HG03520 (cell line): Measurements from ENCODE around the gene RABL6.
"Not testable (repeated sequence)": the region's sequence is repeated elsewhere in the genome, so short reads cannot be mapped to it uniquely, and the experiment has no call there.

ENCODE experiments used
- ATAC-seq: cut with Tn5 transposase; IDR thresholded peaks from one replicate; pipeline ENCODE4 v1.9.1; 2021; ENCODE audit warnings: mild to moderate bottlenecking, moderate library complexity; ENCODE audit not compliant: unreplicated experiment

Gene RABL6

GRCh38 chr9:136856079-136856476 is 48.3 kb downstream of the RABL6 start:
- ATAC-seq: no peak

GRCh38 chr9:136856541-136857141 is 48.9 kb downstream of the RABL6 start:
- no peak for ATAC-seq

GRCh38 chr9:136857166-136857565 is 49.4 kb downstream of the RABL6 start:
- no peak for ATAC-seq

GRCh38 chr9:136857581-136858412 is 50.0 kb downstream of the RABL6 start:
- no peak for ATAC-seq

GRCh38 chr9:136858452-136858843 is 50.7 kb downstream of the RABL6 start:
- no peak for ATAC-seq

- ATAC-seq: no peak
Observed at GRCh38 chr9:136858844-136859757, 51.4 kb downstream of the RABL6 start.

DNA sequence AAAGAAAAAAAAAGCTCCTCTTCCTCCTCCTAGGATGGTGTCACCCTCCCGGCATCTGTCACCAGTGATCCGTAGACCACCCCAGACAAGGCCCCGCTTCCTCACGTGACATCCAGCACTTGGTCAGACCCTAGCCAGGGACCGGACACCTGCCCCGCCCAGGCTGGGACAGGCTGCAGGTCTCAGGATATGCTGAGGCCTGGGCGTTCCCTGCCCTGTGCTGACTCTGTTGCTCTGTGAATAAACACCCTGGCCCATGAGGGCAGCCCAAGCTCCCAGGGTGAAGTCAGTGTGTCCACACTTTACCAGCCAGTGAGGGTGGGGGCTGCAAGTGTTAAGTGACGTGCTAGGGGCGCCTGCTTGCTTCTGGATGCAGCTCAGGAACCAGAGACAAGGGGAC is 52.8 kb downstream of the RABL6 start:
- no peak for ATAC-seq

GRCh38 chr9:136860933-136861873 is 53.5 kb downstream of the RABL6 start:
- ATAC-seq: no peak

- ATAC-seq: no peak
Observed at GRCh38 chr9:136861874-136862457, 54.2 kb downstream of the RABL6 start.

DNA sequence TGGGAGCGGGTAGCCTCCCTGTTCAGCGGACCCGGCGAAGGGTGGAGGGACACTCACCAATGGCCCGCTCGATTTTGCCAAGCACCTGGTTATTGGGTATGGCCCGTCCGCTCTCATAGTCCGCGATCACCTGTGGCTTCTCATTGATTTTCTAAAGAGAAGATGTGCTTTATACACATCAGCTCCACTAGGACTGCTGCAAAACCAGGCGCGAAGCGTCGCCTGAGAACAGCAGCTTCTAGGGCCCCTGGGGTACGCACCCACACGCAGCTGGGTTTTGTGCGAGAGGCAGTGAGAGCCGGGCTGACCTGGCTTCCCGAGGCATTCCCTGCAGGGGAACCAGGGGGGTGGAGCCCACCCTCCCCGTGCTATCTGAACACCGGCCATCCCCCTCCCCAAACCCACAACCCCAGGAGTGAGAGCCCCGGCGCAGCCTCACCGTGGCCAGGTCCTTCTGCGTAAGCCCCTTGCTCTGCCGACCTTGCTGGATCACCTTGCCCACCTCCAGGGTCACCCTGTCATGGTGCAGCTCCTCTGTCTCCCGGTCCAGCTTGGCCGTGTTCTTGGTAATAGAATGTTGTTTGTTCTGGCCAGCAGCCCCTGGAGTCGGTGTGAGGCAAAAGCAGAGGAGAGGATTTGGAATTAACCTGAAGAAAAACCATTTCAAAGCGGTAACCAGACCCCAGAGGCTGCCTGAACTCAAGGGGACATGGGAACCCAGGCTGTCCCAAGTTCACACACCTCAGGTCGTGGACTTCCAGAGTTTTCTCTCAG is 55.3 kb downstream of the RABL6 start:
- ATAC-seq: no peak

DNA sequence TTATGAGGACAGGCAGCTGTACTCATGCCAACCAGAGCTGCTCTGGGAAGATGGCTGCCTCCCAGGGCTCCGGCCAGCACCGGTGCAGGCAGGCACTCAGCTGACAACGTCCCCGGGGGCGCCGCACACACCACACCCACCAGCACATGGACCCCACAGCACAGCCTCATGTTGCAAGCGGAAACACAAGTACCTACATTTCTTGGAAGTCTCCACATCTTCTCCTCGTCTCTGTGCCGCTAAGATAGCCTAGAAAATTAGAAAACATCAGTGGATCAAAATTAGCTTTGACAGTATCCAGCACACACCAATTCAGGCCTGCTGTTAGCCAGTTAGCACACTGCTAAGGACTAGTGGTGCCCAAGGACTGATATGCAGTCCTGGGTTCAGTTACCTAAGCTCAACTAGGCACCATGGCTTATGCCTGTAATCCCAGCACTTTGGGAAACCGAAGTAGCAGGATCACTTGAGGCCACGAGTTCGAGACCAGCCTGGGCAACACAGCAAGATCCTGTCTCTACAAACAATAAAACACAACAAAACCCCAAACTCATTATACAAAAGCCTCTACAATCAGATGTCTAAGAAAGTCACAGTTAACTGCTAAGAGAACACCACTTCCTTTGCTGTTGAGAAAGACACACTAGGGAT is 56.0 kb downstream of the RABL6 start:
- ATAC-seq: no peak

DNA sequence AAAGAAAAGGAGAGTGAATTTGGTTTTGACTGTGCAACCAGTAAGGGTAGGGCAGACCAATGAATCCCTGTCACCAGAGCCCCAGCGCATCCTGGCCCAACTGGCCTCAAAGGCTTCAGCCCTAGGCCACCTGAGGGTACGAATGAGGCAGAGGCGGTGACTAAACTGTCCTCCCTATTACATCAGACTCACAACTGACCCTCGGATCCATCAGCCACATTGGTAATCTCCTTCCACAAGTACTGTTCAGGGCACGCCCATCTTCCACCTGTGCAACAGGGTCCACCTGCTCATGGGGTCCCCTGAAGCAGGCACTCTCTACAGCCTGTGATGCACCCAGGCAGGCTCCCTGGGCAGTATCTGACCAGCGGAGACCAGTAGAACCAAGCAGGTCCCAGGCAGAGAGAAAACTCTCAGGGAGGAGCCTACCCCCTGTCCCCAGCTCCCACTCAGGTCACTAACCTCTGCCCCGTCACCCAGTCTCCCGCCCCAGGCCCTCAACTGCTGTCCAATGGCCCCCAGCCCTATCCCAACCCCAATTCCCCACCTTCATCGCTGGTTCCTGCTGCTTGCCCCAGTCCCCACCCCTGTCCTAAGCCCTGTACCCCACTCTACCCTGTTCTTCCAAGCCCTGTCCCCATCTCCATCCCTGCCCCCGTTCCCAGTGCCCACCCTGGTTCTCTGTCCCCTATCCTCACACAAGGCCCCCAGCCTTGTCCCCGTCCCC is 57.5 kb downstream of the RABL6 start:
- ATAC-seq: no peak

GRCh38 chr9:136865768-136866103 is 58.0 kb downstream of the RABL6 start:
- ATAC-seq: no peak

- not testable (repeated sequence) for ATAC-seq
Observed at GRCh38 chr9:136866898-136867421, 59.2 kb downstream of the RABL6 start.

DNA sequence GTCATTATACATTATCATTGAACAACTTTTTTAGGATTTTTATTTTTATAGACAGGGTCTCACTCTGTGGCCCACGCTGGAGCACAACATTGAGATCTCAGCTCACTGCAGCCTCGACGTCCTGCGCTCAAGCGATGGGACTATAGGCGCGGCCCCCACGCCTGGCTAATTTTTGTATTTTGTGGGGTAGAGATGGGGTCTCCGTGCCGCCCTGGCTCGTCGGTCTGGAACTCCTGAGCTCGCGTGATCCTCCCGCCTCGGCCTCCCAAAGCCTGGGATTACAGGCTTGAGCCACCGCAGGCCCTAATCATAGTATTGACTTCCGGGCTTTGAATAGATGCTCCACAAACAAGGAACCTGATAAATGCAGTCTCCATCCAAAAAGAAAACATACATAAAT is 59.7 kb downstream of the RABL6 start:
- no peak for ATAC-seq

- ATAC-seq: no peak
Observed at GRCh38 chr9:136867917-136868316, 60.2 kb downstream of the RABL6 start.

DNA sequence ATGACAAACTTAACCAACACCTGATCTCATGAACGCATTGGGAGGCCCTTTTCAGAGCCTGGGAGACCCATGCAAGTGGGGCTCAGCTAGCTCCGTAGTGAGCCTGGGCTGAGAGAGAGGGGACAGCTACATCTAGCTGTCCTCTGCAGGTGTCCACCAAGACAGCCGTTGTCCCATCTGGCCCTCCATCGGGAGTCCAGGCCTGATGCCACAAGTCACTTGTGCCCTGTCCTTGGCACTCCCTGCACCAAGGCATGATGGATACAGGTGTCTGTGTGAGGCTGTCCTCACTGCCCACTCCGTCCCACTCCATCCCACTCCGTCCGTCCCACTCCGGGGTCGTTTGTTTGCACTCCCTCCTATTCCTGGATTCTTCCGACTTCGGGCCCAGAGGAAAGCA is 60.9 kb downstream of the RABL6 start:
- no peak for ATAC-seq

GRCh38 chr9:136869611-136870010 is 61.9 kb downstream of the RABL6 start:
- not testable (repeated sequence) for ATAC-seq
